UCSD-AML1 (cell line): ENCODE data around the gene VSTM2L.

ENCODE experiments used
- DNase-seq: peaks from one replicate; lab custom pipeline; 2025; ENCODE audit not compliant: unreplicated experiment; lab: John Stamatoyannopoulos, UW

VSTM2L gene

DNA sequence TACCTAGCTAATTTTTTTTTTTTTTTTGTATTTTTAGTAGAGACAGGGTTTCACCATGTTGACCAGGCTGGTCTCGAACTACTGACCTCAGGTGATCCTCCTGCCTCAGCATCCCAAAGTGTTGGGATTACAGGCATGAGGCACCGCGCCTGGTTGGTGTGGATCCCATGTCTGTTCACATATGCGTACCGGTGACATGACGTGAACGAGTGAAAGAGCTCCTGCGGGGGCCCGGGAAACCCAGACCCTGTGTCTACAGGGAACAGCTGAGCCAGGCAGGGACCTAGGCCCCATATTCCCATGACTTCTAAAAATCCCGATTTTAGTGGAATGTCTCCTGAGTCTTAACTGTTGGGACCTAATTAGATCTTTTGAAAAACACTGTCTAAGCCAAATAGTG is 33.1 kb downstream of the VSTM2L start:
- DNase-seq: no peak

- no peak for DNase-seq
Measured at GRCh38 chr20:37936451-37936850, 33.5 kb downstream of the VSTM2L start.

DNA sequence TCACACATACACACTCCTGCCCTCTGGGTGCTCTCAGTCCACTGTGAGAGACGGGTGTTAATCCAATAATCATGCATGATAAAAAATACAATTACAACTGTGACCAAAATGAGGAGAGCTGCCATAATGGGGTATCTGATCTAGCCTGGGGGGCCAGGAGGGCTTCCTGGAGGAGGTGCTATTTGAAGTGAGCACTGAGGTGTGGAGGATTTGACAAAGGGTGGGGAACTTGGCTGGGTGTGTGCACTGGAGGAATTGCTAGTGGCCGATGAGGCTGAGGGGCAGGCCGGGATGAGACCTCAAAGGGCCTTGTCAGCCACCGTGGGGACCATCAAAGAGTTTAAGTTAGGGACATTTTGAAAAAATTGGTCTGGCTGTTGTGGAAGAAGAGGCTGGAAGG is 34.8 kb downstream of the VSTM2L start:
- DNase-seq: no peak

DNA sequence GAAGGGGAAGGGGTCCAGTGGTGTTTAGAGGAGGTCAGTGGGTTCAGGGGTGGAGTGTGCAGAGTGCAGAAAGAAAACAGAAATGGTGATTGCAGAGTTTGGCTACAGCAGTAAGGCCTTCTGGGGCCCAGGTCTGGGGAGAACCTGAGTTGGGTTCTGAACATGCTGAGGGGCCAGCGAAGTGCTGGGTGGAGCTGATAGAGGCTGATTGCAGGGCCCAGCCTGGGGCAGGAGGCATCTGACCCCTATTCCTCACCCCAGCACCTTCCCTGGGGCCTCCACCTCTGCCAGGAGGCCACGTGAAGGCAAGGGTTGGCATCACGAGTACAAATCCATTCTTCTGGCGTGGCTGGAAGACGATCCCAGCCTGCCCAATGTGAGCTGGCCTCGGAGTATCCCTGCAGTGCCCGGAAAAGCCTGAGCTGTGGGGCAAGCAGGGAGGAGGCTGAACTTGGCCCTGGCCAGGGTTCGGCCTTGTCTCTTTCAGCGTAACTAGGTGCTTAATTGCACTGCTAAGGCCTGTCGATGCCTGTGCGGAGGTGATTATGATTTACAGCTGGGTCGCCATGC is 35.3 kb downstream of the VSTM2L start:
- DNase-seq: no peak

- no peak for DNase-seq
Measured at GRCh38 chr20:37938954-37939353, 36.0 kb downstream of the VSTM2L start.

GRCh38 chr20:37939701-37940560 is 37.0 kb downstream of the VSTM2L start:
- DNase-seq: no peak

- DNase-seq: no peak
Measured at GRCh38 chr20:37940858-37941257, 37.9 kb downstream of the VSTM2L start.

- no peak for DNase-seq
Measured at GRCh38 chr20:37941332-37941731, 38.4 kb downstream of the VSTM2L start.

DNA sequence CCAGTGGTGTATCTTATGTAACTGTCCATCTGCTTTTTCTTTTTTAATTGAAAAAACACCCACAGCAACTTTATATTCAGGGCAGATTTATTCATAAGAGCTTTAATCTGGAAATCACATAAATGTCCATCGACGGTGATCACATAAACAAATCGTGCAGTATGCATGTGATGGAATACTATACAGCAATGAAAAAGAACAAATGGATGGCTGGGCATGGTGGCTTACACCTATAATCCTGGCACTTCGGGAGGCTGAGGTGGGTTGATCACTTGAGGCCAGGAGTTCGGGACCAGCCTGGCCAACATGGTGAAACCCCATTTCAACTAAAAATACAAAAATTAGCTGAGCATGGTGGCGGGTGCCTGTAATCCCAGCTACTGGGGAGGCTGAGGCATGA is 39.1 kb downstream of the VSTM2L start:
- no peak for DNase-seq

DNA sequence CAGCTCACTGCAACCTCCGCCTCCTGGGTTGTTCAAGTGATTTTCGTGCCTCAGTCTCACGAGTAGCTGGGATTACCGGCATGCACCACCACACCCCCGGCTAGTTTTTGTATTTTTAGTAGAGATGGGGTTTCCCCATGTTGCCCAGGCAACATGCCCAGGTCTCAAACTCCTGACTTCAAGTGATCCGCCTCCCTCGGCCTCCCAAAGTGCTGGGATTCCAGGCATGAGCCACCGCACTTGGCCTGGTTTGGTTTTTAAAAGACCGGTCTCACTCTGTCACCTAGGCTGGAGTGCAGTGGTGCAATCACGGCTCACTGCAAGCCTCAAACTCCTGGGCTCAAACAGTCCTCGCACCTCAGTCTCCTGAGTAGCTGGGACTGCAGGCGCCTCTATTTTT is 40.1 kb downstream of the VSTM2L start:
- DNase-seq: no peak

DNA sequence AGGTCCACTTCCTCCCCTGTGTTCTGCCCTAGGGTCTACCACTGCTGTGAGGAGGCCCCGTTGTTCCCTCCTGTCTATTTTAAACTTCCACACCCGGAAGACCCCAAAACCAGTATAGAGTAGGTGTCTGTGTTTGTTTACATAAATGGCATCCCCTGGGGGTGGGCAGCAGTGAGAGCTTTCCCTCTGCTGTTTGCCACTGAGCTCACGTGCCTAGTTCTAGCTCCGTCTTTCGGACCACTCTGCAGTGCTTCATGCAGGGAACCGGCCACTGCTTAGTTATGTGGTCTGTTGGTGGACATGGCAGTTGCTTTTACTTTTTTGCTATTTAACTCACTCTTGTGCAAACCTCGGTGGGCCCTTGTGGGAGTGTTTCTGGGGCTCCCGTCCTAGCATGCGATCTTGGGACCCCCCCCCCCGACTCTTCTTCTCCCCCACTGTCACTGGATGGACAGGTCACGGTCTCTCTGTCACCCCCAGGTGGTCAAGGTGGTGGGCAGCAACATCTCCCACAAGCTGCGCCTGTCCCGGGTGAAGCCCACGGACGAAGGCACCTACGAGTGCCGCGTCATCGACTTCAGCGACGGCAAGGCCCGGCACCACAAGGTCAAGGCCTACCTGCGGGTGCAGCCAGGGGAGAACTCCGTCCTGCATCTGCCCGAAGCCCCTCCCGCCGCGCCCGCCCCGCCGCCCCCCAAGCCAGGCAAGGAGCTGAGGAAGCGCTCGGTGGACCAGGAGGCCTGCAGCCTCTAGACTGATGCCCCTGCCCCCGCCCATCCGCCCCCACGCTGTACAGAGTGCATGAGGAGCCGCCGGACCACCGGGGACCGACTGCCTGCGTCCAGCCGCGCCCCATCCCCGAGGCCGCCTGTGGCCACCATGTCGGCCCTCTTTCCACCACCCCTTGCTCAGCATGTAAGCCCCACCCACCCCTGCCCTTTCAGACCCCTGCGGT is 40.9 kb downstream of the VSTM2L start:
- no peak for DNase-seq

- DNase-seq: no peak
Measured at GRCh38 chr20:37944456-37944981, 41.6 kb downstream of the VSTM2L start.

DNA sequence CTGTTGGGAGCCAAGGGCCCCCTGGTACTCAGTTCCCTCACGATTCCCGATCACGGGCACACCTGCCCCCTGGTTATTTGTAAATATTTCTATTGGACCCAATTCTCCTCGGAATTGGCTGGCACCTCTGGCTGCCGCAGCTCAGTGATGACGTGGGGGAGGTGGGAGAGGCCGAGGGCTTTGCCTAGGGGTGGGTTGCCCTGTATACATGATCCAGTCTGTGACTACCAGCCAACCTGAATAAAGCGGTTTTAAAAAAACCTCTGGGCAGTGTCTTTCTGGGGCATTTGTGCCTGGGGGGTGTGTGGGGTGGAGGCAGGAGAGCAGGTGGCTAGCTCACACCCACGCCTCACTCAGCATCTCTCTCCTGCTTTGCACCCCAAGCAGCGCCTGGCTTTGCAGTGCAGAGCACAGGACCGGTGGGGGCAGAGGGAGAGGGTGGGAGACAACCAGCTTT is 42.2 kb downstream of the VSTM2L start:
- no peak for DNase-seq

DNA sequence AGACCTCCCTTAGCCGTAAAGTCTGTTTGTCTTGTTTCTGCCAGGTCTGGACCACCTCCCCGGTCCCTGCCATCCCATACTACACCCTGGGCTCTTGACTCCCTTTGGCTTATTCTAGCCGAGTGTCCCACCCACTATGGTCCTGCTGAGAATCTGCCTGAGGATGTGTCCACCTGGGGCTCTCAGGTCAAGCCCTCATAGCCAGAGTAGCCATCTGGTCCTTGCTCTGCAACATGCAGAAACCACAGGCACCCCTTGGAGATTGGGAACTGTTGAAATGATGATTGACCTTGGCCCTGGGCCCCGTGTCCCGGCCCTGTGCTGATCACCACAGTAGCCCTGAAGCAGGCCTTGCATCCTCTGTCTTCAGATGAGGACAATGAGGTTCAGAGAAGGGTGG is 44.0 kb downstream of the VSTM2L start:
- DNase-seq: no peak

DNA sequence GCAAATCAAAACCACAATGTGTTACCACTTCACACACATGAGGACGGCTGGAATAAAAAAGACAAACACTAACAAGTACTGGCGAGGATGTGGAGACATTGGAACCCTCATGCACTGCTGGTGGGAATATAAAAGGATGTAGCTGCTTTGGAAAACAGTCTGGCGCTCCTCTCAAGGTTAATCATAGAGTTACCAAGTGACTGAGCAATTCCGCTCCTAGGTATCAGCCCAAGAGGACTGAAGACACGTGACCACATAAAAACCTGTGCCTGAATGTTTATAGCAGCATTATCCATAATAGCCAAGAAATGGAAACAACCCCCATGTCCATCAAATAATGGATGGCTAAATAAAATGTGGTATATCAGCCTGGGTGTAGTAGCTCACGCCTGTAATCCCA is 45.0 kb downstream of the VSTM2L start:
- no peak for DNase-seq

DNA sequence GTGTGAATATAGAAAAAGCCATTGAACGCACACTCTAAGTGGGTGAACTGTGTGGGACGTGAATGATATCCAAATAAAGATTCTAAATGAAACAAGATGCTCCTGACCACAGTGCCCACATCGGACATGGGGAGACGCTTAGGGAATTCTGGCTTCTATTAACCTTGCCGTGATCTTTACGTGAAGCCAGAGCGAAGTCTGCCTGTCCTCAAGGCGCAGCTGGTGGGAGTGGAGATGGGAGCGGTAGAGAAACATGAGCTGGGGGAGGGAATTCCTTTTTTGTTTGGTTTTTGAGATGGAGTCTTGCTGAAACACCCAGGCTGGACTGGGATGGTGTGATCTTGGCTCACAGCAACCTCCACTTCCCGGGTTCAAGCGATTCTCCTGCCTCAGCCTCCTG is 46.0 kb downstream of the VSTM2L start:
- no peak for DNase-seq

GRCh38 chr20:37954190-37954589 is 51.3 kb downstream of the VSTM2L start:
- no peak for DNase-seq

GRCh38 chr20:37954626-37955025 is 51.7 kb downstream of the VSTM2L start:
- DNase-seq: no peak

GRCh38 chr20:37955511-37955910 is 52.6 kb downstream of the VSTM2L start:
- no peak for DNase-seq

- DNase-seq: no peak
Measured at GRCh38 chr20:37956107-37956585, 53.2 kb downstream of the VSTM2L start.

DNA sequence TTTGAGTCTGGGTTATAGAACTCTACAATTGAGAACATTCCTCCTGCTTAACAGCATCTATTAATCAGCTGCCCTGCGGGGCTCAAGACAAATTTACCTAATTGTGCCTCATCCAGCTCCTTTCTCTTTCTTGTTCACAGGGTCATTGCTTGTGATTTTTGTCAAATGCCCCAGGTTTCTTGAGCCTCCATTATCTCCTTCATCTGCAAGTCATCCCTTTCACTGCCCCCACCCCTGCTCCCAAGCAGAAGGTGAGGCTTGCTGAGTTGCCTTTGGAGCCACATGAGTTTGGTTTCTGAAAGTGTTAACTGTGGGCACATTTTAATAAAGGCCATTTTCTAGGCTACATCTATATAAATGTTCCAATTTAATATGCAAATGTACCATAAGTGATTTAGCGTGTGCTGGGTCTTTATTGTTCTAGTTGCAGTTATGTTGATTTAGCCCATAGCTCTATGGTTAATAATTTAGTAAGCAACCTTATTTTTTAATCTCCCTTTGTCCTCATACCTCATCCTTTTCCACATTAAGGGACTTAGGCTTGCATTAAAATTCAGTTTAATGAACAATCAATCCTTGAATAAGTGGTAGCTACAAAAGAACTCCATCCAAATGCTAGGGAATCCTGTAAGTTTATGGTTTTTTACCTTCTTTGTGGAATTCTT is 56.1 kb downstream of the VSTM2L start:
- DNase-seq: no peak
